ENCODE data around the gene ISCA2. TPM values are rescaled to one million over a fixed set of nuclear protein-coding genes. Genes with fewer than 3 reads are reported as not detected.

Gene ISCA2
- total RNA-seq, 1 experiment from 2014 or later = 26.9 TPM

- CTCF ChIA-PET = no interaction called here
- no peak overlapping the region for H3K4me3 Mint-ChIP-seq (ENCODE audit: low read depth, unreplicated experiment)
- DNase-seq = no peak
- H3K27me3 Mint-ChIP-seq (ENCODE audit: unreplicated experiment) = no peaks in the 10 kb centered on the region
- BruUV-seq (replicated peaks) = no TSS peak
- no peaks in the 10 kb centered on the region for H3K4me1 Mint-ChIP-seq (ENCODE audit: low read depth, unreplicated experiment)
- intact Hi-C loops (cut with micrococcal nuclease; ENCODE audit: unreplicated experiment) = no loop called here
- no peaks in the 10 kb centered on the region for H3K9me3 Mint-ChIP-seq (ENCODE audit: low read depth, unreplicated experiment)
- H3K27ac Mint-ChIP-seq (ENCODE audit: unreplicated experiment) = no peak overlapping the region
- TF ChIP-seq CTCF (IDR thresholded peaks at IDR 0.05; ENCODE audit: unreplicated experiment) = no peak
- peaks cover 4% of the 10 kb centered on the region for H3K36me3 Mint-ChIP-seq (ENCODE audit: insufficient read depth, unreplicated experiment)
Observed at GRCh38 chr14:74476107-74476506, 17.5 kb upstream of the ISCA2 start.

- Mint-ChIP-seq H3K36me3 (ENCODE audit: insufficient read depth, unreplicated experiment) (peaks cover 4% of the 10 kb centered on the region), H3K4me1 (ENCODE audit: low read depth, unreplicated experiment) (no peaks in the 10 kb centered on the region), H3K27me3 (ENCODE audit: unreplicated experiment) (no peaks in the 10 kb centered on the region), H3K9me3 (ENCODE audit: low read depth, unreplicated experiment) (no peaks in the 10 kb centered on the region), H3K27ac (ENCODE audit: unreplicated experiment) (no peak overlapping the region), H3K4me3 (ENCODE audit: low read depth, unreplicated experiment) (no peak overlapping the region)
- CTCF ChIA-PET = no interaction called here
- BruUV-seq (replicated peaks) = no TSS peak
- intact Hi-C loops (cut with micrococcal nuclease; ENCODE audit: unreplicated experiment) = no loop called here
- no peak for DNase-seq
- TF ChIP-seq CTCF (IDR thresholded peaks at IDR 0.05; ENCODE audit: unreplicated experiment) = no peak
Observed at GRCh38 chr14:74476607-74477006, 17.0 kb upstream of the ISCA2 start.

DNA sequence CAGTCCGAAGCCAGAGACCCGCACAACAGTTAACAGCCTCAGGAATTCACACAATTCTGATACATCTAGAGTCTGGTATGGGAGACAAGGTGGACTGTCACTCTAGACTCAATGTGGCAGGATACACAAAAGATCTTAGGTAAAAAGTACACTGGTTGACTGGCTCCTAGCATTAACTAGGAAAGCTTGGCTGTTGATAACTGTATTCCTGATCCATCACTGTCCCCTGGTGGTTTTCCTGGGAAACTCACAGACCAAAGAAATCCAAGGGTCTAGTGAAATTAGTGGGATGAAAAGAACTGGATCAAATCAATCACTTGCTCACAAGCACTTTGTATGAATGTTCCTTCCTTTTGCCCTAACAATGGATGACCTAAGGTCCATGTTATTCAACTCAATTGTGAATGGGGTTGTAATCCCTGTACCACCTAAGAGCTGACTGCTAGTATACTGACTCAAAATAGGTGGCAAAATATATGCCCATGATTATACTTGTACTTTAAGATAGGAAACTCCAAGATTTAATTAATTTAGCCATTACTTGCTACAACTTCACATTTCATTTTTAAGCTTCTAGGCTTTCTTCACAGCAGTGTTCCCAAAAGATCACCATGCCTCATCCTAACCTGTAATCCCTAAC is 14.4 kb upstream of the ISCA2 start:
- Mint-ChIP-seq H3K9me3 (ENCODE audit: low read depth, unreplicated experiment) (no peaks in the 10 kb centered on the region), H3K27me3 (ENCODE audit: unreplicated experiment) (no peaks in the 10 kb centered on the region), H3K36me3 (ENCODE audit: insufficient read depth, unreplicated experiment) (peaks cover 3% of the 10 kb centered on the region), H3K27ac (ENCODE audit: unreplicated experiment) (no peak overlapping the region), H3K4me1 (ENCODE audit: low read depth, unreplicated experiment) (no peaks in the 10 kb centered on the region), H3K4me3 (ENCODE audit: low read depth, unreplicated experiment) (no peak overlapping the region)
- no TSS peak for BruUV-seq (replicated peaks)
- CTCF ChIA-PET = interaction anchor here (1.7 kb wide), 1 partner anchor 14 kb away, joined by 5 read pairs; the partner anchor contains the start of genes ISCA2 and NPC2
- DNase-seq = peak; percentile 19
- intact Hi-C loops (cut with micrococcal nuclease; ENCODE audit: unreplicated experiment) = loop anchor here (1.0 kb wide), 1 partner anchor 117 kb away; no protein-coding TSS in a partner anchor
- TF ChIP-seq CTCF (IDR thresholded peaks at IDR 0.05; ENCODE audit: unreplicated experiment) = no peak

- H3K4me3 Mint-ChIP-seq (ENCODE audit: low read depth, unreplicated experiment) = no peak overlapping the region
- TSS peak; percentile 19 for BruUV-seq (replicated peaks)
- TF ChIP-seq CTCF (IDR thresholded peaks at IDR 0.05; ENCODE audit: unreplicated experiment) = no peak
- no peaks in the 10 kb centered on the region for H3K4me1 Mint-ChIP-seq (ENCODE audit: low read depth, unreplicated experiment)
- intact Hi-C loops (cut with micrococcal nuclease; ENCODE audit: unreplicated experiment) = no loop called here
- CTCF ChIA-PET = no interaction called here
- H3K36me3 Mint-ChIP-seq (ENCODE audit: insufficient read depth, unreplicated experiment) = no peaks in the 10 kb centered on the region
- H3K27ac Mint-ChIP-seq (ENCODE audit: unreplicated experiment) = no peak overlapping the region
- no peaks in the 10 kb centered on the region for H3K27me3 Mint-ChIP-seq (ENCODE audit: unreplicated experiment)
- H3K9me3 Mint-ChIP-seq (ENCODE audit: low read depth, unreplicated experiment) = no peaks in the 10 kb centered on the region
- no peak for DNase-seq
Observed at GRCh38 chr14:74480046-74480445, 13.5 kb upstream of the ISCA2 start.

Measured in Calu3 (cell line).